CD4-positive, alpha-beta T cell treated with Interleukin-2 at 100 ng/mL for 4 hours (primary cell): ENCODE data around the gene ADGRE3.

Source experiments
- DNase-seq: peaks from one replicate; pipeline ENCODE4 v3.0.0-alpha.2; 2020; ENCODE audit warnings: low spot score

The ADGRE3 gene

GRCh38 chr19:14674764-14675163 lies at the start of gene ADGRE3:
Gene ADGRE3 (minus strand): TSS chr19:14674844. CDS start chr19:14674770, 74 bp downstream.
- DNase-seq = no peak

GRCh38 chr19:14722127-14722526 lies 47.5 kb upstream of the ADGRE3 start:
- no peak for DNase-seq

GRCh38 chr19:14719162-14719561 lies 44.5 kb upstream of the ADGRE3 start:
- DNase-seq = no peak

- DNase-seq = no peak
Observed at GRCh38 chr19:14718522-14719116, 44.0 kb upstream of the ADGRE3 start.

GRCh38 chr19:14715841-14716240 lies 41.2 kb upstream of the ADGRE3 start:
- DNase-seq = no peak

- no peak for DNase-seq
Observed at GRCh38 chr19:14704450-14704849, 29.8 kb upstream of the ADGRE3 start.

- no peak for DNase-seq
Observed at GRCh38 chr19:14703833-14704232, 29.2 kb upstream of the ADGRE3 start.

- no peak for DNase-seq
Observed at GRCh38 chr19:14700711-14701375, 26.2 kb upstream of the ADGRE3 start.

- no peak for DNase-seq
Observed at GRCh38 chr19:14699641-14700040, 25.0 kb upstream of the ADGRE3 start.

GRCh38 chr19:14695471-14695870 lies 20.8 kb upstream of the ADGRE3 start:
- no peak for DNase-seq

GRCh38 chr19:14694641-14695266 lies 20.1 kb upstream of the ADGRE3 start:
- no peak for DNase-seq

- DNase-seq = peak; percentile 96
Observed at GRCh38 chr19:14689598-14690503, 15.2 kb upstream of the ADGRE3 start, which contains the start of gene ZNF333. Gene ZNF333 (plus strand): TSS chr19:14690048. CDS start chr19:14693492, 3,444 bp downstream.

GRCh38 chr19:14686411-14686810 lies 11.8 kb upstream of the ADGRE3 start:
- peak; percentile 40 for DNase-seq

GRCh38 chr19:14683439-14683838 lies 8.8 kb upstream of the ADGRE3 start:
- no peak for DNase-seq

- no peak for DNase-seq
Observed at GRCh38 chr19:14682084-14682483, 7.4 kb upstream of the ADGRE3 start.

GRCh38 chr19:14678199-14678598 lies 3.6 kb upstream of the ADGRE3 start:
- no peak for DNase-seq

- DNase-seq = no peak
Observed at GRCh38 chr19:14677464-14677863, 2.8 kb upstream of the ADGRE3 start.

- DNase-seq = no peak
Observed at GRCh38 chr19:14676762-14677161, 2.1 kb upstream of the ADGRE3 start.

- DNase-seq = no peak
Observed at GRCh38 chr19:14673088-14673487, 1.6 kb downstream of the ADGRE3 start.

GRCh38 chr19:14672188-14672872 lies 2.3 kb downstream of the ADGRE3 start:
- DNase-seq = peak; percentile 29

- DNase-seq = no peak
Observed at GRCh38 chr19:14670408-14670807, 4.2 kb downstream of the ADGRE3 start.

- no peak for DNase-seq
Observed at GRCh38 chr19:14669940-14670339, 4.7 kb downstream of the ADGRE3 start.
